ENCODE data around the gene CFAP68. TPM values are rescaled to one million over a fixed set of nuclear protein-coding genes. Genes with fewer than 3 reads are reported as not detected.

CFAP68 gene
- total and polyA plus RNA-seq, 2 of the 8 experiments (the other 6 are each of a cell fraction or from before 2014, with no cell fraction given): 21.4 to 43.1 TPM

GRCh38 chr11:111886844-111887243 is 7.5 kb downstream of the CFAP68 start:
- Histone ChIP-seq H2BK12ac (ENCODE audit: low read depth, low read length) (no peak overlapping the region), H3K23ac (ENCODE audit: insufficient read length) (no peak overlapping the region), H2BK15ac (ENCODE audit: low read length) (no peak overlapping the region), H3K27ac (ENCODE audit: low read depth, low read length) (no peak overlapping the region), H3K36me3 (ENCODE audit: control insufficient read depth in 2 of 4, insufficient read depth in 4 of 4, low read length in 3 of 4) (no peaks in the 10 kb centered on the region), H2BK120ac (replicated peaks; ENCODE audit: low read depth, low read length) (no peak overlapping the region), H3K79me1 (ENCODE audit: low read depth, low read length) (no peaks in the 10 kb centered on the region), H3K4me1 (replicated peaks in 1 of 4; ENCODE audit: control insufficient read depth in 3 of 4, insufficient read depth in 4 of 4, low read length in 3 of 4) (no peaks in the 10 kb centered on the region), H3K4me2 (ENCODE audit: insufficient read depth in 1 of 2, low read depth in 2 of 2, low read length in 2 of 2) (no peak overlapping the region), H3K9me3 (ENCODE audit: insufficient read depth in 2 of 2, low read depth in 1 of 2, low read length in 1 of 2) (no peaks in the 10 kb centered on the region), H2BK20ac (ENCODE audit: low read length) (no peak overlapping the region), H4K5ac (ENCODE audit: insufficient read length, low read depth, low read length) (no peak overlapping the region), H3K56ac (replicated peaks; ENCODE audit: insufficient read length, low read depth, low read length) (no peak overlapping the region), H3K23me2 (ENCODE audit: low read depth, low read length) (no peaks in the 10 kb centered on the region), H2AFZ (ENCODE audit: low read length) (no peak overlapping the region), H3K4ac (replicated peaks; ENCODE audit: insufficient read length, low read depth, low read length) (no peak overlapping the region), H4K91ac (replicated peaks; ENCODE audit: insufficient read length, low read length) (no peak overlapping the region), H4K20me1 (replicated peaks in 1 of 2; ENCODE audit: control insufficient read depth in 1 of 2, insufficient read depth in 2 of 2, low read length in 2 of 2) (no peaks in the 10 kb centered on the region), H4K8ac (ENCODE audit: extremely low read depth, insufficient read depth, low read length) (no peak overlapping the region), H2BK5ac (ENCODE audit: low read depth, low read length) (no peak overlapping the region), H3K18ac (ENCODE audit: extremely low read depth, low read length) (no peak overlapping the region), H3K27me3 (replicated peaks in 1 of 4; ENCODE audit: control insufficient read depth in 3 of 4, extremely low read depth in 1 of 4, insufficient read depth in 3 of 4, low read length in 3 of 4) (no peaks in the 10 kb centered on the region), H3K9ac (replicated peaks in 1 of 4; ENCODE audit: extremely low read depth in 1 of 4, low read depth in 3 of 4, low read length in 3 of 4) (no peak overlapping the region), H3K4me3 (ENCODE audit: extremely low read depth in 1 of 4, insufficient read depth in 2 of 4, low read depth in 3 of 4, low read length in 4 of 4) (no peak overlapping the region), H2AK5ac (ENCODE audit: low read depth, low read length) (no peak overlapping the region), H3K14ac (ENCODE audit: insufficient read length) (no peak overlapping the region), H3K79me2 (ENCODE audit: control insufficient read depth in 1 of 2, insufficient read depth in 2 of 2, low read length in 2 of 2) (no peaks in the 10 kb centered on the region)
- WGBS, 2 experiments (ENCODE audit: extremely low coverage in 1 of 2, insufficient coverage in 1 of 2, insufficient read length in 1 of 2, insufficient replicate concordance in 2 of 2, low coverage in 1 of 2, low lambda C conversion rate in 2 of 2, missing lambda C conversion rate in 1 of 2): 84% methylated on average over 2 of the region's 2 CpGs; no CpG with 5 or more reads in 1 of the 2 experiments
- ChIA-PET CTCF (ENCODE audit: partially characterized antibody) (interaction anchor here (0.6 to 2.8 kb wide), 4 partner anchors 11 to 285 kb away, joined by 3 to 9 read pairs (median 5); partner anchors contain the start of gene SIK2), POLR2A (ENCODE audit: partially characterized antibody) (no interaction called here)
- DNase-seq (ENCODE audit: low read depth in 1 of 2, low spot score in 2 of 2) (no peak), FAIRE-seq (no peak)
- no peak for TF ChIP-seq MAFK (IDR thresholded peaks at IDR 0.05; ENCODE audit: low read depth, low read length)
- TF ChIP-seq SIRT6 (IDR thresholded peaks at IDR 0.05; ENCODE audit: low read length): no peak
- TF ChIP-seq ZNF274 (IDR thresholded peaks at IDR 0.05; ENCODE audit: borderline replicate concordance, extremely low read depth, low read length): no peak
- no peak for TF ChIP-seq CBX8 (IDR thresholded peaks at IDR 0.05; ENCODE audit: borderline replicate concordance, low read depth, low read length)
- TF ChIP-seq RBBP5 (IDR thresholded peaks at IDR 0.05; ENCODE audit: borderline replicate concordance, low read depth, low read length): no peak
- TF ChIP-seq POLR2A (IDR thresholded peaks at IDR 0.05; ENCODE audit: control extremely low read depth in 1 of 2, low read depth in 2 of 2, low read length in 2 of 2): no peak
- no peak for TF ChIP-seq CTBP2 (IDR thresholded peaks at IDR 0.05; ENCODE audit: borderline replicate concordance, insufficient read depth, insufficient read length, low read length)
